GM21737 (cell line): ENCODE measurements around the gene ADCY7.

Experiments used
- ATAC-seq: cut with Tn5 transposase; IDR thresholded peaks from one replicate; pipeline ENCODE4 v1.9.1; 2021; ENCODE audit warnings: mild to moderate bottlenecking, moderate library complexity; ENCODE audit not compliant: unreplicated experiment

Gene ADCY7

DNA sequence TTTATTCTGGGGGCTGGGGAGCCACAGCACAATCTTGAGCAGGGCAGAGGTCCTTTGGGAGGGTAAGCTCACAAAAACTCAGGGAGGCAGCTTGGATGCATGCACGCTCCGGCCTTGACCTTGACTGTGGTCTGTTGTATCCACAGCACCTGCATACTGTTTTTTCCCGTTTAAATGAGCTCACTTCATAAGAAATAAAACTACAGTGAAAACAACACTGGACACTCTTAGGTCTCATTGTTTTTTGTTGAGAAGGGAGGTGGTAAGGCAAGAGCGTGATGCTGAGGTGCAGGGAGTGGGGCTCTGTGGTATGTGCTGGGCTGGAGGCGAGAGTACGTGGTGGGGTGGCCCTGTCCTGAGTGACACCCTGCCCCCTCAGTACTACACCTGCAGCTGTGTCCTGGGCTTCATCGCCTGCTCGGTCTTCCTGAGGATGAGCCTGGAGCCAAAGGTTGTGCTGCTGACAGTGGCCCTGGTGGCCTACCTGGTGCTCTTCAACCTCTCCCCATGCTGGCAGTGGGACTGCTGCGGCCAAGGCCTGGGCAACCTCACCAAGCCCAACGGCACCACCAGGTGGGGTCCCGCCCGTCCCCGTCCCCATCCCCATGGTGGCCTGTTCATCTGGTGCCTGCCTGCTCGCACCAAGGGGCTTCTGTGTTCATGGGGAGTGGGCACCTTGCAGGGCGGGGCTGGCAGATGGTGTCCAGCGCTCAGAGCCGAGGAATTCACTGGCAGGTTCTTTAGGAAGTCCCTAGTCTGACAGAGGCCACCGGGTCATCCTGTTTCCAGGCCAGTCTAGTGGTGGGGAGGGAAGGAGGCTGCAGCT lies 44.2 kb downstream of the ADCY7 start:
- ATAC-seq, result no peak

GRCh38 chr16:50311134-50311528 lies 44.8 kb downstream of the ADCY7 start:
- ATAC-seq, result no peak

GRCh38 chr16:50311891-50312501 lies 45.6 kb downstream of the ADCY7 start:
- no peak for ATAC-seq

- no peak for ATAC-seq
Observed at GRCh38 chr16:50313596-50314478, 47.5 kb downstream of the ADCY7 start.

- no peak for ATAC-seq
Observed at GRCh38 chr16:50314665-50315064, 48.3 kb downstream of the ADCY7 start.

GRCh38 chr16:50315346-50315997 lies 49.1 kb downstream of the ADCY7 start:
- no peak for ATAC-seq

GRCh38 chr16:50316102-50316847 lies 49.9 kb downstream of the ADCY7 start:
- ATAC-seq, result no peak

DNA sequence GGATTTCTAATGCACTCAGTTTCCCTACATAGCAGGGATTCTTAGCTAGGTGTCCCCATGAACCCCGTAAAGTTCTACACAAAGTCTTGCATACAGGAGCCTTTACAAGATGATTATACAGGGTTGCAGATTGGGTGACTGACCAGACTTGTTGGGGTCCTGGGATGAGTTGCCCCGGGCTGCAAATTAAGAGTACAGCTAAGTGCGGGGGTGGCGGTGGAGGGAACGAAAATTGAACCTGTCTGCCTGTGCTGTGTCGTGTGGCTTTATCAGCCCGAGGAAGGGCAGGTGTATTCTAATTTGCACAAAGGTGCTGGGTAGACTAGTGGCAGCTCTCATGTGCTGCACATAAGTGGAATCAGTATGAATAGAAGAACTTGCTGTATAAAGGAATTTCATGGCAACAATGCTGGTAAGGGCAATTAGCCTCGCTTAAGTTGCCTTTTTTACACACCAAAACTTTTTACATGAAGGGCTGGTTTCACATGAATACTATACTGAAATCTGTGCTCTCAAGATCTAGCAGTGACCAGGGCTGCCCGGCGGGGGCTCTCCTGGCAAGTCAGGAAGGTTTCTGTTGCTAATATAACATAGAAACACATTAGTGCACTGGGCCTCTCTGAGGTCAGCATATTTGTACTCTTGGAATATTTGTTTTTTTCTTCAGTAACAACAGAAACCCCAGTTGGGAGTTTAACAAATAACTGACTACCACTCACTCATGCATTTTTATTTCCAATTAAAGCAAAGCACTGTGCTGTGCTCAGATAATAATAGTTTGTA lies 50.7 kb downstream of the ADCY7 start:
- ATAC-seq, result no peak

DNA sequence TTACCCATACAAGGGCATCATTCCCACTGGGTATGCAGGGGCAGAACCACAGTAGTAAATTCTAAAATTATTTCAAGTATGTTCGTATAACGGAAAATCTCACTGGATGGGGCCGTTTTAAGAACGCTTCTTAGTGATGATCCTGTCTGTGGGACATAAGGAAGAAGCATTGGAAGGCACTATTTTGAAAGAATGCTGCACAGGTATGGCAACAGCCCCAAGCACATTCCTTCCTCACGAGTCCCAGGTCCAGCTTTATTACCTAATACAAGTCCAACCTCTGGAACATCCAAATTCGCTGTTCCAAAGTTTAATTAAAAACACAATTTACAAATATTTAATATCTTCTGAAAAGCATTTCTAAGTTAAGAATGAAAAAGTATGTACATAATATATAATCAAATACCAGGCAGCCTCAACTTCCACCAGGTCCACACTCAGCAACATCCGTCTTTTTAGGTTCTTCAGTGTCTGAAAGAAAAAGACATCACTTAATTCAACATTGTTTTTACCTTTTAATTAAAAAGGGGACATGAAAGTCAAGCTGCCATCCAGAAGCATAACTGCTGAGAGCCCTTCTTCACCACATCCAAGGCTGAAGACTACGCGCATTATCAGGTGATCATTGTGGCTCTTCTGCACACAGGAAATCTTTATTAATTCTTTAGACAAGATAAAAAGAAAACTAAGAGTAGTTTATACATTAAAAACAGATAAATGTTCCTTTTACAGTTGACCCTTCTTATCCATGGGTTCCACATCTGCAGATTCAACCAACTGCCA lies 52.6 kb downstream of the ADCY7 start:
- no peak for ATAC-seq

DNA sequence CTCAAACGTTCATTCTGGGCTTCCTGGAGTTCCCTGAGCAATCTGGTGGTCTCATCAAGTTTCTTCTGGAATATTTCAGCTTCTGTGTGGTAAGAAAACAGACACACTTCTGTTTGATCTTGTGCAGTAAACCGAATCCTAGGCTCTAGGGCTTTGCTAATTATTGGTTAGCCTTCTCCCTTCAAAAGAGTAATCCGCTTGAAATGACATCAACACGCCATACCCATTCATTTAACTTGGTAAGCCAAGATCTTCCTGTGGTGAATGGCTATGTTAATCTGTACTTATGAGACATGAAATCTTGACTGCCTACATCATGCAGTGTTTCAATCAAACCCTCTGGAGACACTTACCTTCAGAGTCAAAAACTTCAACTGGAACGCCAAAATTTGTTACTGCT lies 54.0 kb downstream of the ADCY7 start:
- no peak for ATAC-seq

GRCh38 chr16:50322333-50322732 lies 56.0 kb downstream of the ADCY7 start:
- no peak for ATAC-seq

DNA sequence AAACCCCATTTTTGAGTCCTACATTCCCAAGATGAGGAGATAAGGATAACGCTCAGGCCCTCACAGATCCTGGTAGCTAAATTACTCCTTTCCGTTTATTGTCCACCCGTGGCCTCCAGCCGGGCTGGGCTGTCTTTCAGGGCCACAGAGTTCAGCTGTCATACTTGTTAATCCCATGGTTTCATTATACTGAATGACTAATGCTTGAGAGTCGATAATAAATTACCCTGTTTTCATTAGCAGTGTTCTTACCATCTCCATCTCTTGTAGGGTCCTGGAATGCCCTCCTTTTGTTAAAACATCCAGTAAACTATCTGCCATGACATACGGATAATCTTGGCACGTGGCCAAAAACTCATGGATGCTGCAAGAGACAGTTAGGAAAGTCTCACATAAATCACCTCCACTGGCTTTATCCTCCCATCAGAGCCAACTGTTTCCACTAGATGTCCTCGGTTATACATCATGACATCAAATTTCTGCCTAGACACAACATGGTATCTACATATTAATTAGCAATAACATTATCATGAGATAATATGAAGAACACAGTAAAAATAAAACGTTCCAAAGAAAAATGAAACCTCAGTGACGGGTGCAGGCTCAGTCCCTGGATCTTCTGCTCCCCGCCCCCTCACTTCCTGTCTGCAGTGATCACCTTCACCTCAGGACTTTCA lies 57.1 kb downstream of the ADCY7 start:
- ATAC-seq, result no peak

DNA sequence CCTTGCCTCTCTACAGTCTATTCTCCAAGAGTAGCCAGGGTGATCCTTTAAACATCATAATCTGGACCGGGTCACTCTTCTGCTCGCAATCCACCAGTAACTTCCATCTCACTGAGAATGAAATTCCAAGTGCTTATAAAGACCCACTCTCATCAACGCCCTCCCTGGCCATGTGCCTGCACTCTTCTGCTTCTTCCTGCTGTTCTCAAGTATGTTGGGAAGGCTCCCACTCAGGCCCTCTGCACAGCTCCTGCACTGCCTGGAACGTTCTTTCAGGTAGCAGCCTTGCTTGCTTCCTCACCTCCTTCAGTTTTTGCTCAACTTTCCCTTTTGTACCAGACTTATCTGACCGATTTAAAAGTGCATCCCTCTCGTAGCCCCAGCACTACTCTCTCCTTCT lies 58.0 kb downstream of the ADCY7 start:
- ATAC-seq, result no peak

DNA sequence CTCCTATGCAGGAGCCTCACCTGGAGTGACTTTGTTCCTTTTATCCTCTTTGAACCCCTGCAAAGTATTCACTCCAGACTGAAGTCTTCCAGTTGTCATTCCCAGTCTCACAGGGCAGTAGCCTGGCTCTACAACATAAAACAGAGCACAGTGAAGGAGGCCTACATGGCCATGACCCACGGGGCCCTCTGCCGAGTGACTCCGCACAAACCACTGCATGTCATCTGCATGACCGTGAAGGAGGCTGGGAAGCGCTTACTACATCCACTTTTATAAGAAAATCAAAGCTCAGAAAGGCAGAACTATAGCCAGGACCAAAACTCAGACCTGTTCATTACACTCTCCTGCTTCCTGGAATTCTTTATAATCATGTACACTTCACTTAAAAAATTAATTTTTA lies 59.9 kb downstream of the ADCY7 start:
- no peak for ATAC-seq

- no peak for ATAC-seq
Observed at GRCh38 chr16:50326835-50327465, 60.6 kb downstream of the ADCY7 start.

GRCh38 chr16:50329446-50330189 lies 63.3 kb downstream of the ADCY7 start:
- no peak for ATAC-seq

- no peak for ATAC-seq
Observed at GRCh38 chr16:50331570-50331969, 65.2 kb downstream of the ADCY7 start.
